ENCODE results near the gene ABCF3. TPM values are rescaled to one million over a fixed set of nuclear protein-coding genes. Genes with fewer than 3 reads are reported as not detected.

The ABCF3 gene
- total RNA-seq, 1 donor from 2014 or later: 52.1 TPM

DNA sequence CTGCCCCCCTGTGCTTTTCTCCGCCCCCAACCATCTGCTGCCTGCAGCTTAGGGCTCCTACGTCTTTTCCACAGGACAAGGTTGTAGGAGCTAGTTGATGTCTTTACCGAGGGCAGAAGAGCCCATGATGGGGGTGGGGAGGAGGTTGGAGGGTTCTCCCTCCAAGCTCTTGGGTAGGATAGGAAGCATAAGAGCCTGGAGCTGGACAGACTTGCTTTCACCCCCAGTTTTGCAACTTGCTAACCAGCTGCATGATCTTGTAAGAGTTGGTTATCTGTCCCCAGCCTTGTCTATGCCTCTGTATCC, 856 bp downstream of the ABCF3 start:
- no peak for DNase-seq (ENCODE audit: low read depth, low spot score)

- DNase-seq (ENCODE audit: low read depth, low spot score): no peak
These were observed 2.1 kb downstream of the ABCF3 start for GRCh38 chr3:184188080-184188479.

- no peak for DNase-seq (ENCODE audit: low read depth, low spot score)
These were observed 3.4 kb downstream of the ABCF3 start for GRCh38 chr3:184189421-184189820.

GRCh38 chr3:184192889-184193288, 6.9 kb downstream of the ABCF3 start:
- DNase-seq (ENCODE audit: low read depth, low spot score): no peak

DNA sequence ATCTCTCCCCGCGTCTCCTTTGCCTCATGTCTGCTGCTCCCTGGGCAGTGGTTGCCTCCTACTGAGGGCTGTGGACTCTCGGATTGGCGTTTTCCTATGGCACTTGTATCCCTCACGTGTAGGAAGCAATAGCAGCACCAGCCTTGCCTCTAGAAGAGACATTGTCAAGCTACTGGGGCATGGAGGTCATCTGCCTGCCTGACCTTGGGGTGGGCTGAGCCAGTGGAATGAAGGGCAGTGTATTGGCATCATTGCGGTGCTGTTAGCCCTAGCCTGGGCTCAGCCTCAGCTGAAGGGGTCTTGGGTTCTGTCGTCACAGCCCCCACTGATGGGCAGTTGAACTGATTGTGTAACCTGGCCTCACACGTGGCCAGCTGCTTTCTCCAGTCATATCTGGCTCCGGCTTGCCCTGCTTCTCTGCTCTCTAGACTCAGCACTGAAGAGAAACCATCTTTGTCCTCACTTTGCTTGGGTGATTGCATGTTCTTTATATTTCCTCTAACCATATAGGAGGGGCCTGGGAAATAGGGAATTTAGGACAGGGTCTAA, 8.1 kb downstream of the ABCF3 start:
- no peak for DNase-seq (ENCODE audit: low read depth, low spot score)

DNA sequence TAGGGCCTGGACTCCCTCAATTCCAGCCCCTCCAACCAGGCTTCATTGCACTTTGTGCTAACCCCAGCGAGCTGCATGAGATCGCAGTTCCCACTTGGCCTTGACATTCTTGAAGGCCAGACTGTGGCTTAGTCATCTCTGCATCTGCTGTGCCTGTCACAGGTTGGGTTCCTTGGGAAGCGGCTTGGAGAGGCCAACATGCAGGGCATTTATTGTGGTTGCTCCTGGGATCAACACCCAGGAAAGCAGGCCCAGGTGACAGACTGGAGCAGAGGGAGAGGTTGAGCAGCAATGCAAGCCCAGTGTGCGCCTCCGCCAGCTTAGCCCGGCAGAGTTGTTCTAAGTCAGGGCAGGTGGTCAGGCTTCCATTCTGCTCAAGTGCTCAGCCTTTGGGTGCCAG, 10.5 kb downstream of the ABCF3 start:
- DNase-seq (ENCODE audit: low read depth, low spot score): no peak

GRCh38 chr3:184198509-184198908, 12.5 kb downstream of the ABCF3 start:
- DNase-seq (ENCODE audit: low read depth, low spot score): no peak

- DNase-seq (ENCODE audit: low read depth, low spot score): no peak
These were observed 14.8 kb downstream of the ABCF3 start for GRCh38 chr3:184200825-184201224.

- no peak for DNase-seq (ENCODE audit: low read depth, low spot score)
These were observed 17.5 kb downstream of the ABCF3 start for GRCh38 chr3:184203526-184203925.

DNA sequence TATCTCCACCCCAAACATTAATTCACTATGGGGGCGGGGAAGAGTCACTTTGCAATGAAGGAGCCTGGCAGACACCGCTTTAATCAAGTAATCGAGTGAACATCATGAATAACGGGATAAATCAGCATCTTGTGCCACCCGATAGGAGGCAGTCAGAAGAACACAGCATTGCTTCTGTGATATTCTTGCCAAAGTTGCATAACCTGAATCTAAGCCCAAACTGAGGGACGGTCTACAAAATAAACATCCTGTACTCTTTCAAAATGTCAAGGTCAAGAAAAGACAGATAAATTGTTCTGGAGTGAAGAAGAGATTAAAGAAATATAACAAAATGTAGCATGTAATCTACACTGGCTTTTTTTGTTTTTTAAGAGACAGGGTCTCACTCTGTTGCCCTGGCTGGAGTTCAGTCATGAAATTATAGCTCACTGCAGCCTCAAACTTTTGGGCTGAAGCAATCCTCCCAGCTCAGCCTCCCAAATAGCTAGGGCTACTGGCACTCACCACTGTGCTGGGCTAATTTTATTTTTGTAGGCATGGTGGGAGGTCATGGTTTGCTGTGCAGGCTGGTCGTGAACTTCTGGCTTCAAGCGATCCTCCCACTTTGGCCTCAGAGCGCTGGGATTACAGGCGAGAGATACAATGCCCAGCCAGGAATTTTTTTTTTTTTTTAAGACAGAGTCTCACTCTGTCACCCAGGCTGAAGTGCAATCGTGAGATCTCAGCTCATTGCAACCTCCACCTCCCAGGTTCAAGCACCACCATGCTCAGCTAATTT, 23.3 kb downstream of the ABCF3 start:
- no peak for DNase-seq (ENCODE audit: low read depth, low spot score)

GRCh38 chr3:184211297-184211696, 25.3 kb downstream of the ABCF3 start:
- no peak for DNase-seq (ENCODE audit: low read depth, low spot score)

- DNase-seq (ENCODE audit: low read depth, low spot score): no peak
These were observed 25.7 kb downstream of the ABCF3 start for GRCh38 chr3:184211718-184212117.

DNA sequence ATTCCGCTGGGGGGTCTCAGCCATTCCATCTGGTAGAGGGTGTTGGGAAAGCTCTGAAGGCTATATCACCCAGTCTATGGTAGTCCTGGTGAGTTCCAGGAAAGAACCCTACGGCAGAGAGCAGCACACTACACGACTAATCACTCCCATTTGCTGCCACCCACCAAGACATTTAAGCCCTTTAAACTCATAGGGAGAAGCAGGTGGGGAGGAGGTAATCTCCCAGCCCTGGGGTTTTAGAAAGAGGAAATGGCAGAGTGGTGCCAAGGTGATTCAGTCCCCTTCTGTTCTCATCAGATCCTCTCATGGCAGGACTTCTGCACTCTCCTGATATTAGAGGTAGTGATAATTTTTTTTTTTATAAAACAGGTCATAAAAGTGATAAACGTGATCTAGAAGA, 32.8 kb downstream of the ABCF3 start:
- no peak for DNase-seq (ENCODE audit: low read depth, low spot score)

DNA sequence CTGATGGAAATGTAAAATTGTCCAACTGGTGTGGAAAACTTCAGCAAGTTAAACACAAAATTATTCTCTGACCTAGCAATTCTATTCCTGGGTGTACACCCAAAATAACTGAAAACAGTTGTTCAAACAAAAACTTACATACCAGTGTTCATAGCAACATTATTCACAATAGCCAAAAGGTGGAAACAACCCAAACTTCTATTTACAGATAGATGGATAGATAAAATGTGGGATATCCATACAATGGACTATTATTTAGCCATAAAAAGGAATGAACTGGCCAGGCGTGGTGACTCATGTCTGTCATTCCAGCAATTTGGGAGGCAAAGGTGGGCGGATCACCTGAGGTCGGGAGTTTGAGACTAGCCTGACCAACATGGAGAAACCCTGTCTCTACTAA, 36.5 kb downstream of the ABCF3 start:
- DNase-seq (ENCODE audit: low read depth, low spot score): no peak

DNA sequence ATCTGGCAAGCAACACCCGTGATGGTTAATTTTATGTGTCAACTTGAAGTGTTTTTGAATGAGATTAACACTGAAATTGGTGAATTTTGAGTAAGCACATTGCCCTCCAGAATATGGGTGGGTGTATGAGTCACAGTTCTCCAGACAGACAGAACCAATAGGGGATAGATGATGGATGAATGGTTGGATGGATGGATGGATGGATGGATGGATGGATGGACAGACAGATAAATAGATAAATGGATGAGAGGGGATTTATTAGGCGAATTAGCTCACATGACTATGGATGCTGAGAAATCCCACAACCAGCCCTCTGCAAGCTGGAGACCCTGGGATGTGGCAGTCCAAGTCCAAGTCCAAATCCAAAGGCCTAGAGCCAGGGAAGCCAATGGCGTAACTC, 37.9 kb downstream of the ABCF3 start:
- DNase-seq (ENCODE audit: low read depth, low spot score): no peak

GRCh38 chr3:184227481-184227935, 41.5 kb downstream of the ABCF3 start:
- DNase-seq (ENCODE audit: low read depth, low spot score): no peak

- no peak for DNase-seq (ENCODE audit: low read depth, low spot score)
These were observed 42.6 kb downstream of the ABCF3 start for GRCh38 chr3:184228376-184229137.

GRCh38 chr3:184229394-184230080, 43.5 kb downstream of the ABCF3 start, which contains the start of gene VWA5B2:
Gene VWA5B2, plus strand, starts transcription at chr3:184229585. Its CDS starts 944 bp downstream, at chr3:184230529.
- DNase-seq (ENCODE audit: low read depth, low spot score): no peak

DNA sequence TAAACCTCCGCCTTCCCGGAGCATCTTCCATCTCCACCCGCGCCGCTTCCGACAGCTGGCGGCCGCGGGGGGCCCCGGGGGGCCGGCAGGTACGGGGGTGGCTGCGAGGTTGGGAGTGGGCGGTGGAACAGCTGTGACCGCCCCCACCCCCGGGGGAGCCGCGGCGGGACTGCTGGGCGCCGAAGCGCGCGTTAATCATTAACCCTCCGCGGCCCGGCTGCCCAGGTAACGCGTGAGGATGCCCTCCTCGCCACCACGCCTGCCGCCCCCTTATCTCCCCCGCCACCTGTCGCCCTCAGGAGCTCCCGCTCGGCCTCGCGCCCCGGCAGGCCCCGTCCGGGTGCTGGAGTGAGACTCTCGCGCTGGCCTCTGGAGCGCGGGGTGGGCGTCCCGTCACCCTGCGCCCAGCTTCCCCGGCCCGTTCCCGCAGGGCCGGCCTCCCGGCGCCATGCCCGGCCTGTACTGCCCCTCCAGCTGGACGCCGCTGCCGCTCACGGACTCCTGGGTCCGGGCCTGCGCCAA, 44.1 kb downstream of the ABCF3 start:
- no peak for DNase-seq (ENCODE audit: low read depth, low spot score)

- no peak for DNase-seq (ENCODE audit: low read depth, low spot score)
These were observed 44.9 kb downstream of the ABCF3 start for GRCh38 chr3:184230603-184231528.

GRCh38 chr3:184231671-184232070, 45.7 kb downstream of the ABCF3 start:
- no peak for DNase-seq (ENCODE audit: low read depth, low spot score)
